Activated CD4-positive, alpha-beta T cell treated with anti-CD3 and anti-CD28 coated beads, Interleukin-2, amount 50 U/mL, for 24 hours (primary cell): ENCODE measurements around the gene KDM5C.

ENCODE experiments used
- DNase-seq, 2 donors: peaks; one replicate each; pipeline ENCODE4 v3.0.0-alpha.2; 2020; ENCODE audit warnings: low read depth in 1 of 2, low spot score in 1 of 2

Gene KDM5C

GRCh38 chrX:53251307-53251706 lies 26.3 kb upstream of the KDM5C start:
- no peak for DNase-seq

GRCh38 chrX:53250556-53250955 lies 25.5 kb upstream of the KDM5C start:
- DNase-seq: no peak

GRCh38 chrX:53249408-53250042 lies 24.5 kb upstream of the KDM5C start:
- DNase-seq: no peak

- DNase-seq: no peak
Observed at GRCh38 chrX:53247928-53248327, 22.9 kb upstream of the KDM5C start.

- DNase-seq: no peak
Observed at GRCh38 chrX:53246231-53246630, 21.2 kb upstream of the KDM5C start.

GRCh38 chrX:53244610-53245009 lies 19.6 kb upstream of the KDM5C start:
- no peak for DNase-seq

GRCh38 chrX:53242310-53242709 lies 17.3 kb upstream of the KDM5C start:
- no peak for DNase-seq

GRCh38 chrX:53241558-53241957 lies 16.6 kb upstream of the KDM5C start:
- DNase-seq: no peak

GRCh38 chrX:53239474-53239873 lies 14.5 kb upstream of the KDM5C start:
- DNase-seq: no peak

GRCh38 chrX:53237056-53237455 lies 12.0 kb upstream of the KDM5C start:
- no peak for DNase-seq

- DNase-seq: no peak
Observed at GRCh38 chrX:53236025-53236679, 11.1 kb upstream of the KDM5C start.

GRCh38 chrX:53235566-53235965 lies 10.6 kb upstream of the KDM5C start:
- DNase-seq: no peak

- DNase-seq: no peak
Observed at GRCh38 chrX:53234484-53234883, 9.5 kb upstream of the KDM5C start.

- DNase-seq: no peak
Observed at GRCh38 chrX:53233536-53233935, 8.5 kb upstream of the KDM5C start.

GRCh38 chrX:53230116-53230515 lies 5.1 kb upstream of the KDM5C start:
- no peak for DNase-seq

GRCh38 chrX:53227224-53227765 lies 2.3 kb upstream of the KDM5C start:
- DNase-seq: no peak

- peak in 1 of 2 donors; percentile 1 for DNase-seq
Observed at GRCh38 chrX:53223955-53224859, 800 bp downstream of the KDM5C start.

- DNase-seq: no peak
Observed at GRCh38 chrX:53223068-53223693, 1.8 kb downstream of the KDM5C start.

GRCh38 chrX:53211391-53211978 lies 13.5 kb downstream of the KDM5C start:
- no peak for DNase-seq

GRCh38 chrX:53196678-53197077 lies 28.3 kb downstream of the KDM5C start:
- DNase-seq: no peak

GRCh38 chrX:53195401-53195800 lies 29.6 kb downstream of the KDM5C start:
- no peak for DNase-seq
